Measurements from ENCODE around the gene E2F8.

Gene E2F8

DNA sequence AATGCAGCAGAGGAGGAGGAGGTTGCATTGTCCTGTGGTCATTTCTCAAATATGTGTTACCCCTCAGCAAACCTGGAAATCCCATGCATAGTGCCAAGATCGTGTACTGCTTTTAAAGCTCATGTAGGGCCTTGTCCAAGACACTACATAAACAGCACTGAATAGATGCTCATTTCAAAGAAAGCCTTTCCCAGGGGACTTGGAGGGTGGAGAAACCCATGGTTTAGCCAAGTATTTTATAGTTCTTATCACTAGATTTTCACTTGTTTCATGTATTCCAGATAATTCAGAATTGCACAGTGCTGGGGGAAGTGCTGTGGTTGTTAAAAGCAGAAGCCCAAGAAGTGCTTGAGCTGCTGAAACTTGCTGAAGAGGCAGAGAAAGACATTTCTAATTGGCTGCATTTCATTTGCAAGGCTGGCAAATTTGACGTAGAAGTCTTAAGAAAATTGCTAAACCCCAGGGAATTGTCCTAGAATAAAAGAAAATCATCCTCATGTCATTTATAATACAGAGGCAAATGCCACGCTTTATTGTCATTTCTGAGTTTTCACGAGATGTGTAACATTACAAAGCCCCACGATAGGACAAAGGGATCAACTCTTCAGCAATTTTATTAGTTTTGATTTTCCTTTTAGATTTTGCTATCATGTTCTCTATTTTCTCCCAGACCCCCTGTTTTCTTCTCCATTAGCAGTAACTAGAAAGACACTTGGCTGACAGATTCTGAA, 59.0 kb downstream of the E2F8 start:
- no peak for DNase-seq

DNA sequence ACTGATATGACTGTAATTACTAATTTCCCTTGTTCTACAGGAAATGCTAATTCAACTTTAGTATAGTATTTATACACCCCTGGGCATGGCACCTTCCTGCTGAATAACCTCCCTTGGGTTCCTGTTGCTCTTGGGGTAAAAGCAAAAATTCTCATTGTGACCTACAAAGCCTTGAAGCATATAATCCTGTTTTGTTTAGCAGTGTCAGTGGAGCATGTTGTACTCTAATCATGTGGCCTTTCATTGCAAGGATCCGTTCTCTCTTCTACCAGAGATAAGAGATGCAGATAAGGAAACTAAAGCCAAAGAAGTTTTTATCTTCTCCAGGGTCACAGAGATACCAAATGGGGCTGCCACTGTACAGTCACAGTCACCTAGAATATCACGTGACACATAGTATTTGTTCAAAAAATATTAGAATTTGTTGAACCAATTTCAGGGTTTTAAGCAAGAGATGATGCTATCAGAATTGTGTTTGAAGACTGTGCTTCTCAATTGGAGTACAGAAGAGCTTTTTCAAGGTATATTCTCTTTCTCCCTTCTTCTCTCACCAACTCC, 64.0 kb downstream of the E2F8 start:
- DNase-seq: no peak

Measured in cortex of kidney (tissue), 1 donor.